ENCODE measurements around the gene TTC5. TPM values are rescaled to one million over a fixed set of nuclear protein-coding genes. Genes with fewer than 3 reads are reported as not detected.
A peak's percentile ranks its signal among the peaks of the same experiment; 100 is the strongest.
"Not testable (repeated sequence)": the region's sequence is repeated elsewhere in the genome, so short reads cannot be mapped to it uniquely, and the experiment has no call there.

The TTC5 gene
- polyA plus RNA-seq, 4 donors: 4.1 to 14.9 (median 5.6) TPM

- peaks cover 9 to 27% (median 23%) of the 10 kb centered on the region in 3 donors for H3K36me3 ChIP-seq (ENCODE audit: control insufficient read depth in 3 of 3, insufficient read depth in 2 of 3, low read depth in 1 of 3, low read length in 3 of 3)
- 94 to 98% (median 95%) methylated on average over 2 of the region's 2 CpGs for WGBS, 3 donors
- DNase-seq: no peak
- no peaks in the 10 kb centered on the region for H3K9me3 ChIP-seq (ENCODE audit: control insufficient read depth in 2 of 2, insufficient read depth in 1 of 2, low read depth in 1 of 2, low read length in 1 of 2)
- H3K4me1 ChIP-seq (ENCODE audit: control insufficient read depth in 3 of 3, insufficient read depth in 2 of 3, low read depth in 1 of 3, low read length in 2 of 3): no peaks in the 10 kb centered on the region
- H3K27me3 ChIP-seq (ENCODE audit: control insufficient read depth in 3 of 3, insufficient read depth in 3 of 3, low read length in 3 of 3): no peaks in the 10 kb centered on the region
- no peak overlapping the region for H3K4me3 ChIP-seq (ENCODE audit: low read depth in 1 of 3, low read length in 3 of 3)
- no peak overlapping the region for H3K27ac ChIP-seq (ENCODE audit: low read depth in 1 of 3, low read length in 2 of 3)
- no peak for FAIRE-seq
Observed at GRCh38 chr14:20294636-20295035, 11.1 kb downstream of the TTC5 start.

- WGBS, 3 donors: 100% methylated on average over 1 of the region's 1 CpG
- H3K36me3 ChIP-seq (ENCODE audit: control insufficient read depth in 3 of 3, insufficient read depth in 2 of 3, low read depth in 1 of 3, low read length in 3 of 3); DNase-seq; H3K9me3 ChIP-seq (ENCODE audit: control insufficient read depth in 2 of 2, insufficient read depth in 1 of 2, low read depth in 1 of 2, low read length in 1 of 2); H3K4me1 ChIP-seq (ENCODE audit: control insufficient read depth in 3 of 3, insufficient read depth in 2 of 3, low read depth in 1 of 3, low read length in 2 of 3); FAIRE-seq; H3K27me3 ChIP-seq (ENCODE audit: control insufficient read depth in 3 of 3, insufficient read depth in 3 of 3, low read length in 3 of 3); H3K4me3 ChIP-seq (ENCODE audit: low read depth in 1 of 3, low read length in 3 of 3); H3K27ac ChIP-seq (ENCODE audit: low read depth in 1 of 3, low read length in 2 of 3): not testable (repeated sequence)
Observed at GRCh38 chr14:20281998-20282397, 23.8 kb downstream of the TTC5 start.

GRCh38 chr14:20280265-20280664, 25.5 kb downstream of the TTC5 start:
- H3K36me3 ChIP-seq (ENCODE audit: control insufficient read depth in 3 of 3, insufficient read depth in 2 of 3, low read depth in 1 of 3, low read length in 3 of 3); H3K4me3 ChIP-seq (ENCODE audit: low read depth in 1 of 3, low read length in 3 of 3); H3K27ac ChIP-seq (ENCODE audit: low read depth in 1 of 3, low read length in 2 of 3); H3K27me3 ChIP-seq (ENCODE audit: control insufficient read depth in 3 of 3, insufficient read depth in 3 of 3, low read length in 3 of 3); FAIRE-seq; H3K4me1 ChIP-seq (ENCODE audit: control insufficient read depth in 3 of 3, insufficient read depth in 2 of 3, low read depth in 1 of 3, low read length in 2 of 3); H3K9me3 ChIP-seq (ENCODE audit: control insufficient read depth in 2 of 2, insufficient read depth in 1 of 2, low read depth in 1 of 2, low read length in 1 of 2); DNase-seq: not testable (repeated sequence)
- WGBS, 3 donors: 94 to 97% (median 94%) methylated on average over 7 of the region's 7 CpGs

DNA sequence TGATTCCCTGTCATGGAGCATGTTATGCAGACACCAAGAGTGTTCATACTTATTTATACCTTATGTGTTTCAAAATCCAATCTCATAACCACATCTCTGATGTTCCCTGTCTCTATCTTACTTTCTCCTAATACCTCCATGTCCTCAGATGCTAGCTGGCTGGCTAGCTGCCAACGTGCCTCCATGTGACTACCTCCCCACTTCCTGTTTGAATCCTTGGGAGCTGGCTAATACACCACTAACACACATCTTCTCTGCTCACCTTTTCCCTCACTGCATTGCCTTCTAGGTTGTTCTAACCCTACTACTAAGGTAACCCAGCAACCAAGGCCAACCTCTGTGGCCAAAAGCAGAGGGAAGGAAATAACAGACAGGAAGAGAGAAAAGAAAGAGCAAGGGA, 27.3 kb downstream of the TTC5 start:
- no peak overlapping the region for H3K27ac ChIP-seq (ENCODE audit: low read depth in 1 of 3, low read length in 2 of 3)
- WGBS, 3 donors: 56 to 75% (median 64%) methylated on average over 1 of the region's 1 CpG
- H3K4me3 ChIP-seq (ENCODE audit: low read depth in 1 of 3, low read length in 3 of 3): no peak overlapping the region
- DNase-seq: peak in 1 of 2 donors; percentile 8
- H3K9me3 ChIP-seq (ENCODE audit: control insufficient read depth in 2 of 2, insufficient read depth in 1 of 2, low read depth in 1 of 2, low read length in 1 of 2): peaks cover 0 to 11% of the 10 kb centered on the region in 2 donors
- peaks cover 0 to 4% (median 0%) of the 10 kb centered on the region in 3 donors for H3K36me3 ChIP-seq (ENCODE audit: control insufficient read depth in 3 of 3, insufficient read depth in 2 of 3, low read depth in 1 of 3, low read length in 3 of 3)
- no peak for FAIRE-seq
- no peaks in the 10 kb centered on the region for H3K27me3 ChIP-seq (ENCODE audit: control insufficient read depth in 3 of 3, insufficient read depth in 3 of 3, low read length in 3 of 3)
- H3K4me1 ChIP-seq (ENCODE audit: control insufficient read depth in 3 of 3, insufficient read depth in 2 of 3, low read depth in 1 of 3, low read length in 2 of 3): no peaks in the 10 kb centered on the region

DNA sequence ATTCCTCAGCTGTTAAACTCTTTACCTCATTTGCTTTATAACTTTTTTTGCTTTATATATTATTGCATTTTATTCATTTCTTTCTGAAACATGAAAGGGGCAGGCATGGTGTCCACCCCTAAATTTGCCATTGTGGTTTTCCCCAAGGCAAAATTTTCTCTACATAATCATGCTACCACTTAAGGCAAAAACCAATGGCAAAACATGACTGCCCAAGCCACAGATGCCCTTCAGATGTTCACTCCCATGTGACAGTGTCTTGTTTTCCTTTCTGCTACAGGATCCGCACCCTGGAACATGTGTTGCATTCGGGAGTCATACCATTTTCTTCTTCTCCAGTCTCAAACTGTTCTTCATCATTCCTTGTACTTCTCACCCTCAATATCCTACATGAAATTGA, 28.3 kb downstream of the TTC5 start:
- Histone ChIP-seq H3K4me1 (ENCODE audit: control insufficient read depth in 3 of 3, insufficient read depth in 2 of 3, low read depth in 1 of 3, low read length in 2 of 3) (no peaks in the 10 kb centered on the region), H3K36me3 (ENCODE audit: control insufficient read depth in 3 of 3, insufficient read depth in 2 of 3, low read depth in 1 of 3, low read length in 3 of 3) (peaks cover 0 to 4% (median 3%) of the 10 kb centered on the region in 3 donors), H3K27me3 (ENCODE audit: control insufficient read depth in 3 of 3, insufficient read depth in 3 of 3, low read length in 3 of 3) (no peaks in the 10 kb centered on the region), H3K9me3 (ENCODE audit: control insufficient read depth in 2 of 2, insufficient read depth in 1 of 2, low read depth in 1 of 2, low read length in 1 of 2) (peaks cover 0 to 19% of the 10 kb centered on the region in 2 donors), H3K4me3 (ENCODE audit: low read depth in 1 of 3, low read length in 3 of 3) (no peak overlapping the region), H3K27ac (ENCODE audit: low read depth in 1 of 3, low read length in 2 of 3) (no peak overlapping the region)
- 95 to 98% (median 96%) methylated on average over 2 of the region's 2 CpGs for WGBS, 3 donors
- FAIRE-seq: no peak
- DNase-seq: no peak

DNA sequence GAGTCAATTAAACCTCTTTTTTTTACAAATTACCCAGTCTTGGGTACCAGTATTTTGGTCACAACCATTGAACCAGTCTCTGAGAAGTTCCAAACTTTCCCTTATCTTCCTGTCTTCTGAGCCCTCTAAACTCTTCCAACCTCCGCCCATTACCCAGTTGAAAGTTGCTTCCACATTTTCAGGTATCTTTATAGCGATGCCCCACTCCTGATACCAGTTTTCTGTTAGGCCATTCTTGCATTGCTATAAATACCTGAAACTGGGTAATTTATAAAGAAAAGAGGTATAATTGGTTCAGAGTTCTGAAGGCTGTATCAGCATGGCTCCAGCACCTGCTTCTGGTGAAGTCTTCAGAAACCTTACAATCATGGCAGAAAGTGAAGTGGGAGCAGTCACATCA, 31.7 kb downstream of the TTC5 start:
- Histone ChIP-seq H3K27ac (ENCODE audit: low read depth in 1 of 3, low read length in 2 of 3) (no peak overlapping the region), H3K4me3 (ENCODE audit: low read depth in 1 of 3, low read length in 3 of 3) (no peak overlapping the region), H3K27me3 (ENCODE audit: control insufficient read depth in 3 of 3, insufficient read depth in 3 of 3, low read length in 3 of 3) (no peaks in the 10 kb centered on the region), H3K9me3 (ENCODE audit: control insufficient read depth in 2 of 2, insufficient read depth in 1 of 2, low read depth in 1 of 2, low read length in 1 of 2) (peaks cover 0 to 28% of the 10 kb centered on the region in 2 donors), H3K4me1 (ENCODE audit: control insufficient read depth in 3 of 3, insufficient read depth in 2 of 3, low read depth in 1 of 3, low read length in 2 of 3) (no peaks in the 10 kb centered on the region), H3K36me3 (ENCODE audit: control insufficient read depth in 3 of 3, insufficient read depth in 2 of 3, low read depth in 1 of 3, low read length in 3 of 3) (peaks cover 0 to 3% (median 0%) of the 10 kb centered on the region in 3 donors)
- 97 to 100% (median 98%) methylated on average over 2 of the region's 2 CpGs for WGBS, 3 donors
- FAIRE-seq (no peak), DNase-seq (no peak)

DNA sequence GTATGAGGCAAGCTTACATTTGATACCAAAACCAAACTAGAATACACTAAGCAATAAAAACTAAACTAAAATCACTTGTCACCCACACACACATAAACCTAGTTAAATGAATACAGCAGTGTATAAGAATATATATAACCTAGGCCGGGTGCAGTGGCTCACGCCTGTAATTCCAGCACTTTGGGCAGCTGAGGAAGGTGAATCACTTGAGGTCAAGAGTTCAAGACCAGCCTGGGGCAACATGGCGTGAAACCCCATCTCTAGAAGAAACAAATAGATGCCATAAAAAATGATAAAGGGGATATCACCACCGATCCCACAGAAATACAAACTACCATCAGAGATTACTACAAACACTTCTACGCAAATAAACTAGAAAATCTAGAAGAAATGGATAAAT, 41.4 kb downstream of the TTC5 start:
- not testable (repeated sequence) for H3K36me3 ChIP-seq (ENCODE audit: control insufficient read depth in 3 of 3, insufficient read depth in 2 of 3, low read depth in 1 of 3, low read length in 3 of 3); DNase-seq; H3K27ac ChIP-seq (ENCODE audit: low read depth in 1 of 3, low read length in 2 of 3); H3K9me3 ChIP-seq (ENCODE audit: control insufficient read depth in 2 of 2, insufficient read depth in 1 of 2, low read depth in 1 of 2, low read length in 1 of 2); H3K4me1 ChIP-seq (ENCODE audit: control insufficient read depth in 3 of 3, insufficient read depth in 2 of 3, low read depth in 1 of 3, low read length in 2 of 3); H3K4me3 ChIP-seq (ENCODE audit: low read depth in 1 of 3, low read length in 3 of 3); FAIRE-seq; H3K27me3 ChIP-seq (ENCODE audit: control insufficient read depth in 3 of 3, insufficient read depth in 3 of 3, low read length in 3 of 3)
- WGBS, 3 donors: 88 to 93% (median 90%) methylated on average over 5 of the region's 5 CpGs

GRCh38 chr14:20262642-20263128, 43.1 kb downstream of the TTC5 start:
- Histone ChIP-seq H3K36me3 (ENCODE audit: control insufficient read depth in 3 of 3, insufficient read depth in 2 of 3, low read depth in 1 of 3, low read length in 3 of 3) (no peaks in the 10 kb centered on the region), H3K27me3 (ENCODE audit: control insufficient read depth in 3 of 3, insufficient read depth in 3 of 3, low read length in 3 of 3) (no peaks in the 10 kb centered on the region), H3K27ac (ENCODE audit: low read depth in 1 of 3, low read length in 2 of 3) (no peak overlapping the region), H3K9me3 (ENCODE audit: control insufficient read depth in 2 of 2, insufficient read depth in 1 of 2, low read depth in 1 of 2, low read length in 1 of 2) (no peaks in the 10 kb centered on the region), H3K4me1 (ENCODE audit: control insufficient read depth in 3 of 3, insufficient read depth in 2 of 3, low read depth in 1 of 3, low read length in 2 of 3) (no peaks in the 10 kb centered on the region), H3K4me3 (ENCODE audit: low read depth in 1 of 3, low read length in 3 of 3) (no peak overlapping the region)
- 50 to 58% (median 53%) methylated on average over 3 of the region's 3 CpGs for WGBS, 3 donors
- no peak for FAIRE-seq
- no peak for DNase-seq

- no peak overlapping the region for H3K27ac ChIP-seq (ENCODE audit: low read depth in 1 of 3, low read length in 2 of 3)
- DNase-seq (peak in 1 of 2 donors; percentile 3), FAIRE-seq (no peak)
- WGBS, 3 donors: 58 to 69% (median 60%) methylated on average over 3 of the region's 3 CpGs
- no peaks in the 10 kb centered on the region for H3K4me1 ChIP-seq (ENCODE audit: control insufficient read depth in 3 of 3, insufficient read depth in 2 of 3, low read depth in 1 of 3, low read length in 2 of 3)
- H3K27me3 ChIP-seq (ENCODE audit: control insufficient read depth in 3 of 3, insufficient read depth in 3 of 3, low read length in 3 of 3): no peaks in the 10 kb centered on the region
- H3K4me3 ChIP-seq (ENCODE audit: low read depth in 1 of 3, low read length in 3 of 3): no peak overlapping the region
- H3K9me3 ChIP-seq (ENCODE audit: control insufficient read depth in 2 of 2, insufficient read depth in 1 of 2, low read depth in 1 of 2, low read length in 1 of 2): peaks cover 0 to 12% of the 10 kb centered on the region in 2 donors
- H3K36me3 ChIP-seq (ENCODE audit: control insufficient read depth in 3 of 3, insufficient read depth in 2 of 3, low read depth in 1 of 3, low read length in 3 of 3): no peaks in the 10 kb centered on the region
Observed at GRCh38 chr14:20247646-20248246, 58.0 kb downstream of the TTC5 start.

All from small intestine (tissue), 7 donors.